Esophagus muscularis mucosa (tissue), 4 donors: ENCODE measurements around the gene LGALS3. TPM values are rescaled to one million over a fixed set of nuclear protein-coding genes. Genes with fewer than 3 reads are reported as not detected.

Experiments used
- DNase-seq: peaks from one replicate; pipeline ENCODE4 v3.0.0-alpha.2; 2017; ENCODE audit errors: extremely low spot score
- H3K27ac ChIP-seq, 4 donors: fragments of 200-600 bp; sonication (generic); replicated peaks in 1 of 4; 1 replicate in 3 of 4; 2 replicates in 1 of 4; pipeline ENCODE4 v1.5.1; 2016 to 2019; ENCODE audit warnings: mild to moderate bottlenecking in 1 of 4
- H3K27me3 ChIP-seq, 4 donors: fragments of 200-600 bp; sonication (generic); one replicate each; pipeline versions ENCODE4 v1.5.1 to v1.6.0; 2016 to 2019
- H3K36me3 ChIP-seq, 4 donors: fragments of 200-600 bp; sonication (generic); one replicate each; pipeline ENCODE4 v1.5.1; 2016 to 2019
- H3K4me1 ChIP-seq, 4 donors: fragments of 200-600 bp; sonication (generic); one replicate each; pipeline ENCODE4 v1.5.1; 2016 to 2019
- H3K4me3 ChIP-seq, 4 donors: fragments of 200-600 bp; sonication (generic); 1 replicate in 2 of 4; 2 replicates in 2 of 4; pipeline ENCODE4 v1.5.1; 2016 to 2019; ENCODE audit warnings: mild to moderate bottlenecking in 4 of 4, moderate library complexity in 1 of 4
- H3K9me3 ChIP-seq, 4 donors: fragments of 200-600 bp; sonication (generic); 1 replicate in 3 of 4; 2 replicates in 1 of 4; pipeline ENCODE4 v1.5.1; 2016 to 2019
- EP300 ChIP-seq: sonication (generic); formaldehyde crosslinking; IDR thresholded peaks from one replicate; pipeline ENCODE4 v1.6.1; 2017; ENCODE audit warnings: antibody characterized with exemption
- POLR2A ChIP-seq: fragments of 450-650 bp; IDR thresholded peaks from one replicate; pipeline ENCODE4 v1.6.1; 2017; ENCODE audit warnings: antibody characterized with exemption, moderate library complexity, mild to moderate bottlenecking, low read depth
- POLR2AphosphoS5 ChIP-seq, 2 donors: sonication (generic); formaldehyde crosslinking; IDR thresholded peaks; one replicate each; pipeline ENCODE4 v1.6.1; 2017; ENCODE audit warnings: antibody characterized with exemption in 2 of 2
- WGBS: methylation state at CpG from one replicate; pipeline ENCODE4 v1.1.5; 2018; 5-methylcytosine and 5-hydroxymethylcytosine counted together
- intact Hi-C: fragments of 100-400 bp; cut with DNase I; formaldehyde crosslinking; loops from one replicate; pipeline ENCODE4 v1.15.1; 2023
- total RNA-seq, 4 donors: library from RNA; depleted of rRNA; stranded (reverse); fragments of >200 nt; gene quantifications; one replicate each; pipeline versions ENCODE4 v1.1.0 to v1.2.1, GENCODE V29; 2016
- TF ChIP-seq, protein P1 (sequence below), 3 experiments: fragments of 200-600 bp in 2 of 3; fragments of 450-650 bp in 1 of 3; sonication (generic) in 2 of 3; IDR thresholded peaks; one replicate each; pipeline ENCODE4 v1.5.1; 2017 to 2019; ENCODE audit warnings: antibody characterized with exemption in 3 of 3, mild to moderate bottlenecking in 2 of 3, moderate library complexity in 1 of 3

The LGALS3 gene
- total RNA-seq, 4 donors from 2014 or later, result 247 to 398 (median 297) TPM

DNA sequence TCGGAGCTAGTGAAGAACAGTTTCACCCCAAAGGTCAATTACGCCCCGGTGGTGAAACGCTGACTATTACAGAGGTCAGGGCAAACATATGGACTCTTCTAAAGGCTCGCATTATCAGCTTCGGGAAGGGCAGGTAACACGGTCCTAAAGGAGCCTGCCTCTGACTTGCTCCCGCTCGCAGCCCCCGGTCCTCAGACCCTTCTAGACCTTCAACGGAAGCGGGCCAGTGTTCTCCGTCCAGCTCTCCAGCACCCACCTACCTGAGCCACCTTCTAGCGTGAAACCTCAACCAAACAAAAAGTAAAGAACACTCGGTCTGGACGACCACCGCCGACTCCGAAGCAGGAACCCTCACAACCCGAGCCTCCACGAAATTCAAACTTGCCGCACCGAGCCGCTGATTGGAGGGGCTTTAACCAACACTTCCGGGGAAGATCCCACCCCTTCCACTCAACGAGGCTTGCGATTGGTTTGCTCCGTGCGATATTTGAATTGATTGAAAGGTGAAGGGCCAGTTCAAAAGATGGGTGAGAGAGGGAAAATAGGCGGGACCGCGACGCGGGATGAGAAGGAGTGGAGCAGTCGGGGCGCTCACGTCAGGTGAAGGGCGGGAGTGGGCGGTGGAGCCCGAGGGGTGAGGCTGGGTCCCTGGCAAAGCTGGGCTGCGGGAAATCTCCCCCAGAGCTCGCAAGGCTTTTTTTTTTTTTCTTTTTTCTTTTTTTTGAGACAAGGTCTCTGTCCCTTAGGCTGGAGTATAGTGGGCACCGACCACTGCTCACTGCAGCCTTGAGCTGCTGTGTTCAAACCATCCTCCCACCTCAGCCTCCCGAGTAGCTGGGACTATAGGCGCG is 62.4 kb downstream of the LGALS3 start, which contains the start of gene DLGAP5:
DLGAP5 (minus strand) TSS at position 383 of the 851 bp plus-strand sequence. CDS start 2,406 bp downstream, outside the sequence.
- peak; percentile 97 for DNase-seq
- TF ChIP-seq POLR2AphosphoS5 (IDR thresholded peaks at IDR 0.05) (peak; percentile 79 to 82), POLR2A (no peak)
- WGBS, result 3% methylated on average over 37 of the region's 46 CpGs
- peaks cover 9 to 14% (median 12%) of the 10 kb centered on the region in 4 donors for H3K4me1 ChIP-seq
- peak within 1 kb of the TSS; percentile 62 to 75 (median 69) for H3K27ac ChIP-seq
- intact Hi-C loops, result no loop called here
- no peaks in the 10 kb centered on the region for H3K36me3 ChIP-seq
- no peaks in the 10 kb centered on the region for H3K27me3 ChIP-seq
- peak within 1 kb of the TSS; percentile 55 to 68 (median 60) for H3K4me3 ChIP-seq
- H3K9me3 ChIP-seq, result no peaks in the 10 kb centered on the region

DNA sequence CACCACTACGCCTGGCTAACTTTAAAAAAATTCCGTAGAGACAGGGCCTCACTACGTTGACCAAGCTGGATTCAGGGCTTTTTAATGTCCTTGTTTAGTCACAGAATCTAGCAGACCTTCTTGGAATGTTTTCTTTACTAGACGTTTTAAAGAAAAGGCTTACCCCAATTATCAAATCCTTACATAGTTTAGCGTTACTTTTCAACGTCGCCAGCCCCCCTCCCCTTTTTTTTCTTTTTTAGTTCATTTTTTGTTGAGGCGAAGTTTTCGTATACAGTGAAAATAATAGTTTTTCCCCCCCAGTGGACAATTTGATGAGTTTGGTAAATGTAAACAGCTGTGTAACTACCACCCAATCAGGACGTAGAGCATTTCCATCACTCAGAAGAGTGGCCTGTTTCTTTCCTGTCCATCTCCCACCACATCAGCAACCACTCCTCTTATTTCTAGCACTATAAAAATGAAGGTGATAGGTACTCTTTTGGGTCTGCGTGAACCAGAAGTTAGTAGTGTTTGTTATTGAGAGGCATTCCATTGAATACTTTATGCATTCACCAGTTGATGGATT is 63.1 kb downstream of the LGALS3 start:
- Histone ChIP-seq H3K4me3 (peak overlapping the region; percentile 55 to 68 (median 60)), H3K9me3 (no peaks in the 10 kb centered on the region), H3K36me3 (no peaks in the 10 kb centered on the region), H3K27me3 (no peaks in the 10 kb centered on the region), H3K4me1 (peaks cover 9 to 14% (median 12%) of the 10 kb centered on the region in 4 donors), H3K27ac (peak overlapping the region; percentile 62 to 75 (median 69))
- no peak for TF ChIP-seq EP300
- no peak for TF ChIP-seq POLR2A
- no peak for TF ChIP-seq POLR2AphosphoS5 (IDR thresholded peaks at IDR 0.05)
- TF ChIP-seq, protein P1, sequence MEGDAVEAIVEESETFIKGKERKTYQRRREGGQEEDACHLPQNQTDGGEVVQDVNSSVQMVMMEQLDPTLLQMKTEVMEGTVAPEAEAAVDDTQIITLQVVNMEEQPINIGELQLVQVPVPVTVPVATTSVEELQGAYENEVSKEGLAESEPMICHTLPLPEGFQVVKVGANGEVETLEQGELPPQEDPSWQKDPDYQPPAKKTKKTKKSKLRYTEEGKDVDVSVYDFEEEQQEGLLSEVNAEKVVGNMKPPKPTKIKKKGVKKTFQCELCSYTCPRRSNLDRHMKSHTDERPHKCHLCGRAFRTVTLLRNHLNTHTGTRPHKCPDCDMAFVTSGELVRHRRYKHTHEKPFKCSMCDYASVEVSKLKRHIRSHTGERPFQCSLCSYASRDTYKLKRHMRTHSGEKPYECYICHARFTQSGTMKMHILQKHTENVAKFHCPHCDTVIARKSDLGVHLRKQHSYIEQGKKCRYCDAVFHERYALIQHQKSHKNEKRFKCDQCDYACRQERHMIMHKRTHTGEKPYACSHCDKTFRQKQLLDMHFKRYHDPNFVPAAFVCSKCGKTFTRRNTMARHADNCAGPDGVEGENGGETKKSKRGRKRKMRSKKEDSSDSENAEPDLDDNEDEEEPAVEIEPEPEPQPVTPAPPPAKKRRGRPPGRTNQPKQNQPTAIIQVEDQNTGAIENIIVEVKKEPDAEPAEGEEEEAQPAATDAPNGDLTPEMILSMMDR (IDR thresholded peaks at IDR 0.05), result no peak
- WGBS, result 56% methylated on average over 11 of the region's 11 CpGs
- intact Hi-C loops, result no loop called here
- DNase-seq, result no peak

DNA sequence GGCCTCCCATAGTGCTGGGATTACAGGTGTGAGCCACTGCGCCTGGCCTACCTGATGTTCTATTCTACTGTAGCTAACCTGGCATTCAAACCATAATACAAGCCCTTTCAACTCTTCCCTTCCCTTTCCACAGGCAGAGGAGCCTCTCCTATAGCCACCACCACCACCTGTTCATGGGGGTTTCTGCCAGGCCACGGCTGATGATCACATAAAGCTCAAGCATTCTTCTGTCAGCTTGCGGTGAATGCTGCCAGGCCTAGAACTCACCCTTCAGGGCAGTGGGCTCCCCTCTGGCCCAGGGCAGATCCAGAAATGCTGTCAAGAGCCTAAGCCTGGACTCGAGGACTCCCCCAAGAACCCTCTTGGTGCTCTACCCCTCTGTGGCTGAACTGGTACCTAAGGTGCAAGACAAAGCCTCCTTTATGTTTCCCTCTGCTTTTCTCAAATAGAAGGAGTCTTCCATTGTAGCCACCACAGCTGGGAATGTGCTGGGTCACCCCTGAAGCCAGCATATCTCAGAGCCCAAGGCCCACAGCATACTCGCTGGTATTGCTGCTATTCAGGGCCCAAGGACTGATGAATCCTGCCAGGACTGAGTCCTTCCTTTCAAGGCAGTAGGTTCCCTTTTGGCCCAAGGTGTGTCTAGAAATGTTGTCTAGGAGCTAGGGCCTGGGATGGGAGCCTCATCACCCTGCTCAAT is 65.8 kb downstream of the LGALS3 start:
- 100% methylated on average over 3 of the region's 5 CpGs for WGBS
- intact Hi-C loops, result no loop called here
- H3K9me3 ChIP-seq, result no peaks in the 10 kb centered on the region
- no peak overlapping the region for H3K4me3 ChIP-seq
- DNase-seq, result no peak
- H3K4me1 ChIP-seq, result peaks cover 9 to 14% (median 12%) of the 10 kb centered on the region in 4 donors
- TF ChIP-seq EP300, result no peak
- TF ChIP-seq, protein P1 (IDR thresholded peaks at IDR 0.05), result no peak
- no peak for TF ChIP-seq POLR2AphosphoS5 (IDR thresholded peaks at IDR 0.05)
- TF ChIP-seq POLR2A, result no peak
- H3K27me3 ChIP-seq, result no peaks in the 10 kb centered on the region
- no peaks in the 10 kb centered on the region for H3K36me3 ChIP-seq
- no peak overlapping the region for H3K27ac ChIP-seq

Other genes starting within 250 kb of the LGALS3 start
- 1 to 10 TPM; 1.5 to 6.8 (median 1.7) TPM for gene GCH1, start 226.4 kb upstream of the LGALS3 start, total RNA-seq
- gene WDHD1, start 102.2 kb upstream of the LGALS3 start, total RNA-seq, result 1 to 10 TPM; 1.1 to 4.2 (median 1.4) TPM
- gene SOCS4, start 102.0 kb upstream of the LGALS3 start, total RNA-seq, result 10 to 100 TPM; 29.7 to 43.2 (median 36.3) TPM
- gene MAPK1IP1L, start 77.6 kb upstream of the LGALS3 start, total RNA-seq, result 10 to 100 TPM; 36.5 to 95.4 (median 61.0) TPM
- gene DLGAP5, start 62.3 kb downstream of the LGALS3 start, total RNA-seq, result under 1 TPM in 1 of 4 donors, not detected in 3; 0.69 TPM
- gene FBXO34, start 142.2 kb downstream of the LGALS3 start, total RNA-seq, result 10 to 100 TPM; 16.2 to 22.0 (median 20.4) TPM